Esophagus squamous epithelium (tissue), 5 donors: ENCODE data around the gene MOB3C. TPM values are rescaled to one million over a fixed set of nuclear protein-coding genes. Genes with fewer than 3 reads are reported as not detected.
"Not testable (repeated sequence)": the region's sequence is repeated elsewhere in the genome, so short reads cannot be mapped to it uniquely, and the experiment has no call there.

Experiments
- DNase-seq: peaks from one replicate; lab custom pipeline; 2025; lab: John Stamatoyannopoulos, UW
- H3K27ac ChIP-seq, 4 donors: fragments of 200-600 bp; sonication (generic); one replicate each; pipeline ENCODE4 v1.5.1; 2016 to 2019; ENCODE audit warnings: mild to moderate bottlenecking in 1 of 4
- H3K27me3 ChIP-seq, 4 donors: fragments of 200-600 bp; sonication (generic); 1 replicate in 3 of 4; 2 replicates in 1 of 4; pipeline versions ENCODE4 v1.5.1 to v1.6.0; 2017 to 2021; ENCODE audit warnings: antibody characterized with exemption in 1 of 4
- H3K36me3 ChIP-seq, 3 donors: fragments of 200-600 bp; sonication (generic); one replicate each; pipeline ENCODE4 v1.5.1; 2016 to 2019
- H3K4me1 ChIP-seq, 3 donors: fragments of 200-600 bp; sonication (generic); one replicate each; pipeline ENCODE4 v1.5.1; 2017 to 2019
- H3K4me3 ChIP-seq, 4 donors: fragments of 200-600 bp; sonication (generic); 1 replicate in 3 of 4; 2 replicates in 1 of 4; pipeline ENCODE4 v1.5.1; 2016 to 2019; ENCODE audit warnings: mild to moderate bottlenecking in 2 of 4, moderate library complexity in 1 of 4
- H3K9me3 ChIP-seq, 3 donors: fragments of 200-600 bp; sonication (generic); one replicate each; pipeline ENCODE4 v1.5.1; 2016 to 2019
- POLR2A ChIP-seq, 4 donors: fragments of 450-650 bp; IDR thresholded peaks; one replicate each; pipeline ENCODE4 v1.6.1; 2017; ENCODE audit warnings: antibody characterized with exemption in 4 of 4, mild to moderate bottlenecking in 4 of 4, moderate library complexity in 3 of 4
- WGBS, 2 donors: methylation state at CpG; one replicate each; pipeline ENCODE4 v1.1.5; 2018; 5-methylcytosine and 5-hydroxymethylcytosine counted together
- intact Hi-C: fragments of 100-400 bp; cut with DNase I; formaldehyde crosslinking; loops from one replicate; pipeline ENCODE4 v1.15.0; 2022
- total RNA-seq, 4 donors: library from RNA; depleted of rRNA; stranded (reverse); fragments of >200 nt; gene quantifications; one replicate each; pipeline ENCODE4 v1.1.0, GENCODE V29; 2016
- TF ChIP-seq, protein P1 (sequence below), 6 experiments: fragments of 450-650 bp in 4 of 6; fragments of 200-600 bp in 2 of 6; sonication (generic) in 2 of 6; IDR thresholded peaks; one replicate each; pipeline ENCODE4 v1.5.1; 2016 to 2019; ENCODE audit warnings: antibody characterized with exemption in 6 of 6, mild to moderate bottlenecking in 4 of 6, moderate library complexity in 4 of 6
- donor health status: DM: yes; HTN: yes; CAD: no.

The MOB3C gene
- total RNA-seq, 4 donors from 2014 or later = 12.0 to 29.3 (median 18.7) TPM

DNA sequence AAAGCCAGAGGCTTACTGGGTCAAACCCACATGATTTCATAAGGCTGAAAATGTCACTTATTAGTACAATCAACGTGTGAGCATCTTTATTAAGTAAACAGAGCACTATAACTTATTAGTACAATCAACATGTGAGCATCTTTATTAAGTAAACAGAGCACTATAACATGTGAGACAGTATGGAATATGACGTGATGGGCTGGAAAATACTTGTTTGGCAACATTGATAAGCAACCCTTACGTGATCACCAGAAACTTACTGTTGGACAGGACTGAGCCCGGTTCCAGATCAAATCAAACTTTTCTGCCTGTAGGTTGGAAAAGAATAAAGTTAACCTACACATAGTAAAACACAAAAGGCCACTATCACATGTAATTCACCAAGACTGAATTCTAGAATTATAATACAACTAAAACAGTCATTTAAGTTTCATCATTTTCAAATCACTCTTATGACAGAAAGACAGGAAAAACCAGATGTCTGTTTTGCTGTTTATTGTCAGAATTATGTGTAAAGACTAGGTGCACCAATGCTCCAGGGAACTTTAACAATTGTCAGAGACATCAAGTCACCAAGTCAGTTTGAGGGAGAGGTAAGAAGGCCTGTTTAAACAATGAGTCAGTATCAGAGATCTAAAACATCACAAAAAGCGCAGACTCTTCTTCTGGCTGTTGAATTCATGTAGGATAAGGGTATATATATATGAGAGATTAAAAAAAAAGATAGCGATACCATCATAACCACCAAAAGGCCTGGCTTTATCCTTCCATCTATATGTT, 35.9 kb upstream of the MOB3C start:
- no peak overlapping the region for H3K4me3 ChIP-seq
- peaks cover 0 to 12% (median 7%) of the 10 kb centered on the region in 3 donors for H3K9me3 ChIP-seq
- TF ChIP-seq, protein P1, sequence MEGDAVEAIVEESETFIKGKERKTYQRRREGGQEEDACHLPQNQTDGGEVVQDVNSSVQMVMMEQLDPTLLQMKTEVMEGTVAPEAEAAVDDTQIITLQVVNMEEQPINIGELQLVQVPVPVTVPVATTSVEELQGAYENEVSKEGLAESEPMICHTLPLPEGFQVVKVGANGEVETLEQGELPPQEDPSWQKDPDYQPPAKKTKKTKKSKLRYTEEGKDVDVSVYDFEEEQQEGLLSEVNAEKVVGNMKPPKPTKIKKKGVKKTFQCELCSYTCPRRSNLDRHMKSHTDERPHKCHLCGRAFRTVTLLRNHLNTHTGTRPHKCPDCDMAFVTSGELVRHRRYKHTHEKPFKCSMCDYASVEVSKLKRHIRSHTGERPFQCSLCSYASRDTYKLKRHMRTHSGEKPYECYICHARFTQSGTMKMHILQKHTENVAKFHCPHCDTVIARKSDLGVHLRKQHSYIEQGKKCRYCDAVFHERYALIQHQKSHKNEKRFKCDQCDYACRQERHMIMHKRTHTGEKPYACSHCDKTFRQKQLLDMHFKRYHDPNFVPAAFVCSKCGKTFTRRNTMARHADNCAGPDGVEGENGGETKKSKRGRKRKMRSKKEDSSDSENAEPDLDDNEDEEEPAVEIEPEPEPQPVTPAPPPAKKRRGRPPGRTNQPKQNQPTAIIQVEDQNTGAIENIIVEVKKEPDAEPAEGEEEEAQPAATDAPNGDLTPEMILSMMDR (IDR thresholded peaks at IDR 0.05) = no peak
- TF ChIP-seq POLR2A (IDR thresholded peaks at IDR 0.05) = no peak
- H3K27ac ChIP-seq = peak overlapping the region; percentile 8 to 67 (median 42)
- peaks cover 0 to 94% (median 10%) of the 10 kb centered on the region in 3 donors for H3K36me3 ChIP-seq
- H3K27me3 ChIP-seq = no peaks in the 10 kb centered on the region
- intact Hi-C loops = no loop called here
- no peak for DNase-seq
- peaks cover 0 to 22% (median 0%) of the 10 kb centered on the region in 3 donors for H3K4me1 ChIP-seq
- WGBS, 2 donors = 60 to 63% methylated on average over 6 of the region's 6 CpGs

DNA sequence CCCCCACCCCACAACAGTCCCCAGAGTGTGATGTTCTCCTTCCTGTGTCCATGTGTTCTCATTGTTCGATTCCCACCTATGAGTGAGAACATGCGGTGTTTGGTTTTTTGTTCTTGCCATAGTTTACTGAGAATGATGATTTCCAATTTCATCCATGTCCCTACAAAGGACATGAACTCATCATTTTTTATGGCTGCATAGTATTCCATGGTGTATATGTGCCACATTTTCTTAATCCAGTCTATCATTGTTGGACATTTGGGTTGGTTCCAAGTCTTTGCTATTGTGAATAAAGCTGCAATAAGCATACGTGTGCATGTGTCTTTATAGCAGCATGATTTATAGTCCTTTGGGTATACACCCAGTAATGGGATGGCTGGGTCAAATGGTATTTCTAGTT, 34.5 kb upstream of the MOB3C start:
- DNase-seq, H3K27me3 ChIP-seq, H3K4me3 ChIP-seq, H3K27ac ChIP-seq, intact Hi-C loops: not testable (repeated sequence)
- 80 to 100% methylated on average over 1 to 2 of the region's 3 CpGs for WGBS, 2 donors
- Histone ChIP-seq H3K36me3 (peaks cover 0 to 93% (median 4%) of the 10 kb centered on the region in 3 donors), H3K9me3 (peaks cover 0 to 12% (median 7%) of the 10 kb centered on the region in 3 donors), H3K4me1 (peaks cover 0 to 22% (median 0%) of the 10 kb centered on the region in 3 donors)

DNA sequence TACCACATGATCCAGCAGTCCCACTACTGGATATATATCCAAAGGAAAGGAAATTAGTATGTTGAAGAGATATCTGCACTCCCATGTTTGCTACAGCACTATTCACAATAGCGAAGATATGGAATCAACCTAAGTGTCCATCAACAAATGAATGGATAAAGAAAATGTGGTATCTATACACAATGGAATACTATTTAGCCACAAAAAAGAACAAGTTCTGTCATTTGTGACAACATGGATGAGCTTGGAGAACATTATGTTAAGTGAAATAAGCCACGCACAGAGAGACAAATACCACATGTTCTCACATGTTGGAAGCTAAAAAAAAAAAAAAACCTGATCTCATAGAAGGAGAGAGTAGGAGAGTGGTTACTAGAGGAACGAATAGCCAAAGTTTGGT, 33.9 kb upstream of the MOB3C start:
- TF ChIP-seq, protein P1 (IDR thresholded peaks at IDR 0.05) = no peak
- intact Hi-C loops = no loop called here
- H3K27me3 ChIP-seq = no peaks in the 10 kb centered on the region
- H3K4me1 ChIP-seq = peaks cover 0 to 22% (median 0%) of the 10 kb centered on the region in 3 donors
- DNase-seq = no peak
- H3K36me3 ChIP-seq = peaks cover 0 to 93% (median 4%) of the 10 kb centered on the region in 3 donors
- H3K27ac ChIP-seq = no peak overlapping the region
- no peak overlapping the region for H3K4me3 ChIP-seq
- H3K9me3 ChIP-seq = peaks cover 0 to 12% (median 7%) of the 10 kb centered on the region in 3 donors
- 89 to 96% methylated on average over 3 of the region's 3 CpGs for WGBS, 2 donors

DNA sequence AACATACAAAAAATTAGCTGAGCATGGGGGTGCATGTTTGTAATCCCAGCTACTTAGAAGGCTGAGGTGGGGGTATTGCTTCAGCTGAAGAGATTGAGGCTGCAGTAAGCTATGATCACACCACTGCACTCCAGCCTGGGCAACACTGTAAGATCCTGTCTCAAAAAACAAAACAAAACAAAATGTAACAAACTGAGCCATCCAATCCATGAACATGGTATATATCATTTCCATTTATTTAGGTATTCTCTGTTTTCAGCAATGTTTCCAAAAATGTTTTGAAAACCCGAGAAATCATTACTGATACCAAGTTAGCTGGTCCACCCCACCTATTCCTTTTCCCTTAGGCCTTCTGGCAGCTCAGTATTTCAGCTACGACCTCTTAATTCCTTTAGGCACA, 33.2 kb upstream of the MOB3C start:
- DNase-seq = no peak
- 92 to 97% methylated on average over 2 of the region's 2 CpGs for WGBS, 2 donors
- no peaks in the 10 kb centered on the region for H3K27me3 ChIP-seq
- peaks cover 0 to 93% (median 4%) of the 10 kb centered on the region in 3 donors for H3K36me3 ChIP-seq
- H3K9me3 ChIP-seq = peaks cover 0 to 12% (median 7%) of the 10 kb centered on the region in 3 donors
- H3K4me1 ChIP-seq = peaks cover 0 to 22% (median 0%) of the 10 kb centered on the region in 3 donors
- intact Hi-C loops = no loop called here
- no peak overlapping the region for H3K4me3 ChIP-seq
- TF ChIP-seq, protein P1 (IDR thresholded peaks at IDR 0.05) = no peak
- TF ChIP-seq POLR2A (IDR thresholded peaks at IDR 0.05) = no peak
- H3K27ac ChIP-seq = no peak overlapping the region

DNA sequence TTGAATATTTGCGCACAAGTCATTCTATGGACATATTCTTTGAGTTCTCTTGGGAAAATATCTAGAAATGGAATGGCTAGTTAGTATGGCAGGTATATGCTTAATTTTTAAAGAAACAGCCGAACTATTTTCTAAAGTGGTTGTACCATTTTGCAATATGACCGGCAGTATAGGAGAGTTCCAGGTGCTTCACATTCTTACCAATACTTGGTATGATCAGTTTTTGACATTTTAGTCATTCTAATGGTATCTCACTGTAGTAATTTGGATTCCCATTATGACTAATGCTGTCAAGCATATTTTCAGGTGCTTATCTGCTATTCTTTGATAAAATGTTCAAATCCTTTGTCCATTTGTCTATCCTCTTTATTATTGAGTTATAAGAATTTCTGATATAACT, 31.0 kb upstream of the MOB3C start:
- H3K4me3 ChIP-seq = no peak overlapping the region
- H3K27me3 ChIP-seq = no peaks in the 10 kb centered on the region
- 95 to 96% methylated on average over 3 of the region's 3 CpGs for WGBS, 2 donors
- peaks cover 0 to 82% (median 4%) of the 10 kb centered on the region in 3 donors for H3K36me3 ChIP-seq
- H3K27ac ChIP-seq = no peak overlapping the region
- intact Hi-C loops = no loop called here
- no peak for TF ChIP-seq POLR2A (IDR thresholded peaks at IDR 0.05)
- TF ChIP-seq, protein P1 (IDR thresholded peaks at IDR 0.05) = no peak
- peaks cover 0 to 12% (median 7%) of the 10 kb centered on the region in 3 donors for H3K9me3 ChIP-seq
- H3K4me1 ChIP-seq = peaks cover 0 to 24% (median 12%) of the 10 kb centered on the region in 3 donors
- DNase-seq = no peak
